Colonic mucosa (tissue), 4 donors: ENCODE data around the gene NCAM2. TPM values are rescaled to one million over a fixed set of nuclear protein-coding genes. Genes with fewer than 3 reads are reported as not detected.

Source experiments
- DNase-seq: peaks from one replicate; pipeline ENCODE4 v3.0.0-alpha.2; 2020
- H3K27ac ChIP-seq: fragments of 200-600 bp; one replicate; pipeline ENCODE4 v1.8.0; 2021
- H3K27me3 ChIP-seq: fragments of 200-600 bp; one replicate; pipeline ENCODE4 v1.8.0; 2021
- H3K36me3 ChIP-seq: fragments of 200-600 bp; one replicate; pipeline ENCODE4 v1.8.0; 2021
- H3K4me1 ChIP-seq: fragments of 200-600 bp; one replicate; pipeline ENCODE4 v1.8.0; 2021; ENCODE audit warnings: mild to moderate bottlenecking
- H3K4me3 ChIP-seq: fragments of 200-600 bp; one replicate; pipeline ENCODE4 v1.8.0; 2021
- H3K9ac ChIP-seq, 2 donors: one replicate each; pipeline ENCODE4 v1.7.0; 2013; ENCODE audit warnings: control low read depth in 2 of 2, low read depth in 2 of 2, low read length in 2 of 2
- H3K9me3 ChIP-seq: fragments of 200-600 bp; one replicate; pipeline ENCODE4 v1.8.0; 2021
- CTCF ChIP-seq: fragments of 200-600 bp; IDR thresholded peaks from one replicate; pipeline ENCODE4 v1.8.0; 2022; ENCODE audit warnings: antibody characterized with exemption, mild to moderate bottlenecking
- intact Hi-C: fragments of 100-400 bp; cut with DNase I; formaldehyde crosslinking; loops from one replicate; pipeline ENCODE4 v1.14.1; 2022
- total RNA-seq, 2 donors: library from RNA; stranded (reverse); fragmentation: NEBNext Ultra II Directional in 1 of 2; extraction: Animal tissue kit (Norgen Biotek cat#: 25700) in 1 of 2; gene quantifications; one replicate each; pipeline ENCODE4 v1.2.1, GENCODE V29; 2021
- donor health status: healthy.
- donor health status: DM: no; HTN: no; CAD: no.
- donor health status: DM: no; HTN: no; CAD: no.

Gene NCAM2
- total RNA-seq, 2 donors from 2014 or later, result 0.52 to 2.8 TPM

DNA sequence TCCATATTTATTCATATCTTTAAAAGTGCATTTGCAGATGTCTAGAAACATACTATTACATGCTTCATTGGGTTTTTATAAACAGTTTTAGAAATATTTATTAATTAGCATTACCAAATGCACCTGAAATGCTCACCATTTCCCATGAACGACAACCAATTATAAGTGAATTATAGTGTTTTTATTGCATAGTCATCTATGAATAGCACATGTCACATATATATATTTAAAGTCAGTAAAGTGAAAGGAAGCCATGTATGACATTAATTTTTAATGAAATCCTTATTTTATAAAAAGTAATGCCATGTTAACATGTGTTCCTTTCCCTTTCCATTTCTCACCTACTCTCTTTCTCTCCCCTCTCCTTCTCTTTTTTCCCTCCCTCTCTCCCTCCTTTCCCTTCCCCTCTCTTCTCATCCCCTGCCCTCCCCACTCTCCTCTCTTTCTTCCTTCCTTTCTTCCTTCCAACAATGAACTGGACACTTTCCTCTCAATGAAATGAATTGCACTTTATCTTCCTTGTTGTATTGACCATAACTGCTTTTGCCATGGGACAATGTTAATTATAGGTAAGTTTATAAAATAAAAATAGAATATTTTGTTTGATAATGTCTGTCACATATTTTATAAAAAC, 179.3 kb downstream of the NCAM2 start:
- intact Hi-C loops, result no loop called here
- no peaks in the 10 kb centered on the region for H3K36me3 ChIP-seq

GRCh38 chr21:21179619-21180298, 181.6 kb downstream of the NCAM2 start:
- intact Hi-C loops, result no loop called here
- no peak for DNase-seq
- TF ChIP-seq CTCF, result no peak
- no peak overlapping the region for H3K4me3 ChIP-seq
- no peak overlapping the region for H3K27ac ChIP-seq
- no peaks in the 10 kb centered on the region for H3K27me3 ChIP-seq
- H3K4me1 ChIP-seq, result no peaks in the 10 kb centered on the region
- no peaks in the 10 kb centered on the region for H3K9me3 ChIP-seq
- no peaks in the 10 kb centered on the region for H3K36me3 ChIP-seq
- no peak overlapping the region for H3K9ac ChIP-seq

More for the DNA sequence above, 179.3 kb downstream of the NCAM2 start:
- no peak for TF ChIP-seq CTCF
- Histone ChIP-seq H3K4me1 (no peaks in the 10 kb centered on the region), H3K27ac (no peak overlapping the region), H3K9ac (no peak overlapping the region), H3K4me3 (no peak overlapping the region), H3K9me3 (no peaks in the 10 kb centered on the region), H3K27me3 (no peaks in the 10 kb centered on the region)
- DNase-seq, result no peak

DNA sequence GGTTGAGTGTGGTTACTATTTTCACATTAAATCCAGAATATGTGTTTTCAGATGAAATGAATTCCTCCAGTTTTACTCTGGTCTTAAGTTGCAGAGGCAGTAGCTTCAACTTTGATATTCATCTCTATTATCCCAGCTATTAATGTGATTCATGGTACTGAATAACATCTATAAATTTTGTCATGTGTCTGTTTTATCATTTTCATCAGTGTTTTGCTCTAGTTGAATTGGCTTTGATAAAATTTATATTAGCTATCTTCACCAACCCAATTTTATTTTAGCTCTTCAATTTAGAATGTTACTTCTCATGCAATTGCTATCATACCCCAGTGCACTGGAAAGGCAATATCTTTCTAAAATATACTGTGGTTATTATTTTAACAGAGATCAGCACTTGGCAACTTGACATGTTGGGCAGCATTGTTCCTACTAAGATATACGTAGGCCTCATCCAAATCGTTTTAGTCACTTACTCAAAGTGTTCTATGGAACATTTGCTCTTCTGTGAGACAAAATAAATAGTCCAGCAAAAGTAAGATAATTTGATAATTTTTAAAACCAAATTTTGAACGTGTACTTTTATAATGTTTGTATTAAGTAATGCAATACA, 184.3 kb downstream of the NCAM2 start:
- intact Hi-C loops, result no loop called here
- no peaks in the 10 kb centered on the region for H3K27me3 ChIP-seq
- H3K27ac ChIP-seq, result no peak overlapping the region
- no peak overlapping the region for H3K9ac ChIP-seq
- no peaks in the 10 kb centered on the region for H3K36me3 ChIP-seq
- no peaks in the 10 kb centered on the region for H3K4me1 ChIP-seq
- no peak for DNase-seq
- H3K4me3 ChIP-seq, result no peak overlapping the region
- TF ChIP-seq CTCF, result no peak
- no peaks in the 10 kb centered on the region for H3K9me3 ChIP-seq

DNA sequence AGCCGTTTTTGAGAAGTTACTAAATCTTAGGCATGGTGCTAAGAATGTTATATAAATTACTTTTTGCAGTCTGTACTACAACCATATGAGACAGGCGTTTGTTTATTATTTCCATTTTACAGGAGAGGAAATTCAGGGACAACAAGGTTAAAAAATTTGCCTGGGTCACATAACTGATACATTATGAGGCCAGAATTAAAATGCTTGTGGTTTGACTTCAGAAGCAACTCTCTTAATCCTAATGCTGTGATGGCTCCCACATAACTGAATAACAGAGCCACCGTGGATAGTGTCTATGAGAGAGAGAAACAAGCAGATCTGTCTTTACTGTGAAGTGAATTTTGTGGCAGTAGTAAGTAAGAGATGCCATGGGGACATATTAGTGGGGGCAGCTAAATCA, 184.9 kb downstream of the NCAM2 start:
- H3K9me3 ChIP-seq, result no peaks in the 10 kb centered on the region
- no peak for DNase-seq
- H3K36me3 ChIP-seq, result no peaks in the 10 kb centered on the region
- no peak for TF ChIP-seq CTCF
- no peak overlapping the region for H3K4me3 ChIP-seq
- H3K27ac ChIP-seq, result no peak overlapping the region
- H3K27me3 ChIP-seq, result no peaks in the 10 kb centered on the region
- no peaks in the 10 kb centered on the region for H3K4me1 ChIP-seq
- H3K9ac ChIP-seq, result no peak overlapping the region
- intact Hi-C loops, result no loop called here

GRCh38 chr21:21184771-21185528, 186.7 kb downstream of the NCAM2 start:
- Histone ChIP-seq H3K36me3 (no peaks in the 10 kb centered on the region), H3K4me1 (no peaks in the 10 kb centered on the region), H3K27ac (no peak overlapping the region), H3K4me3 (no peak overlapping the region), H3K9ac (no peak overlapping the region), H3K9me3 (no peaks in the 10 kb centered on the region), H3K27me3 (no peaks in the 10 kb centered on the region)
- intact Hi-C loops, result no loop called here
- no peak for TF ChIP-seq CTCF
- no peak for DNase-seq
